ENCODE measurements around the gene CYP39A1. TPM values are rescaled to one million over a fixed set of nuclear protein-coding genes. Genes with fewer than 3 reads are reported as not detected.

Gene CYP39A1
- total and polyA plus RNA-seq, 2 experiments from 2014 or later: 1.5 to 3.5 TPM

GRCh38 chr6:46688966-46689335 lies 36.3 kb upstream of the CYP39A1 start:
- Histone ChIP-seq H3K79me2 (replicated peaks; ENCODE audit: insufficient read depth) (no peaks in the 10 kb centered on the region), H3K27me3 (ENCODE audit: insufficient read depth) (no peaks in the 10 kb centered on the region), H4K20me1 (replicated peaks; ENCODE audit: insufficient read depth) (no peaks in the 10 kb centered on the region), H3F3A (replicated peaks; ENCODE audit: low read depth) (no peaks in the 10 kb centered on the region), H3K9me2 (ENCODE audit: insufficient read depth) (no peaks in the 10 kb centered on the region), H3K4me3 (no peak overlapping the region), H3K27ac (ENCODE audit: low read depth) (no peak overlapping the region), H3K36me3 (ENCODE audit: insufficient read depth) (no peaks in the 10 kb centered on the region), H3K4me2 (no peak overlapping the region), H2AFZ (0 out of 2 replicates have a peak overlapping the region, but pooled peaks have one; percentile 52), H3K4me1 (ENCODE audit: insufficient read depth) (no peaks in the 10 kb centered on the region)
- peaks cover 6% of the 10 kb centered on the region for H3K27me3 Mint-ChIP-seq (ENCODE audit: insufficient read depth, low read depth, poor library complexity)
- H3K9me3 Mint-ChIP-seq: no peaks in the 10 kb centered on the region
- DNase-seq (ENCODE audit: low spot score) (no peak), ATAC-seq (no peak)
- no peak for TF ChIP-seq ZNF331 (CRISPR knock-in tag; IDR thresholded peaks at IDR 0.05; ENCODE audit: low read depth)
- no peak for TF ChIP-seq ETS1 (IDR thresholded peaks at IDR 0.05)
- TF ChIP-seq EZH2 (IDR thresholded peaks at IDR 0.05; ENCODE audit: low read depth, unreplicated experiment): no peak
- TF ChIP-seq REST (IDR thresholded peaks at IDR 0.05; ENCODE audit: unreplicated experiment): no peak
- TF ChIP-seq ZNF462 (CRISPR knock-in tag; IDR thresholded peaks at IDR 0.05): no peak
- no peak for TF ChIP-seq EZH2phosphoT487 (IDR thresholded peaks at IDR 0.05; ENCODE audit: unreplicated experiment)
- TF ChIP-seq POLR2AphosphoS5 (IDR thresholded peaks at IDR 0.05; ENCODE audit: low read depth): no peak
- TF ChIP-seq STAT1 (IDR thresholded peaks at IDR 0.05; ENCODE audit: unreplicated experiment): no peak
- TF ChIP-seq JUNB (IDR thresholded peaks at IDR 0.05; ENCODE audit: unreplicated experiment): no peak
- no peak for TF ChIP-seq CREB1 (CRISPR knock-in tag; IDR thresholded peaks at IDR 0.05; ENCODE audit: low read depth)
- no peak for TF ChIP-seq CTCF (conservative IDR thresholded peaks at IDR 0.05; ENCODE audit: low read depth in 2 of 2)
- TF ChIP-seq NANOG (IDR thresholded peaks at IDR 0.05; ENCODE audit: borderline replicate concordance): no peak
- no peak for TF ChIP-seq ZNF114 (CRISPR knock-in tag; IDR thresholded peaks at IDR 0.05)
- no peak overlapping the region for H3K4me3 Mint-ChIP-seq
- H3K27ac Mint-ChIP-seq: no peak overlapping the region
- H3K36me3 Mint-ChIP-seq (ENCODE audit: low read depth): no peaks in the 10 kb centered on the region
- no peaks in the 10 kb centered on the region for H3K4me1 Mint-ChIP-seq
